NCI-H1105 (cell line): Measurements from ENCODE around the gene AKNA.

ENCODE experiments used
- DNase-seq: peaks from one replicate; lab custom pipeline; 2025; lab: John Stamatoyannopoulos, UW

The AKNA gene

GRCh38 chr9:114387680-114388356 lies at the start of gene AKNA:
TSS of gene AKNA (minus strand) at chr9:114387982. CDS start at chr9:114381333, 6,649 bp downstream.
- no peak for DNase-seq

- DNase-seq: no peak
Measured at GRCh38 chr9:114437401-114437893, 49.7 kb upstream of the AKNA start.

- DNase-seq: peak; percentile 14
Measured at GRCh38 chr9:114434878-114435311, 47.1 kb upstream of the AKNA start.

- no peak for DNase-seq
Measured at GRCh38 chr9:114433720-114434255, 46.0 kb upstream of the AKNA start.

GRCh38 chr9:114433086-114433485 lies 45.3 kb upstream of the AKNA start:
- DNase-seq: no peak

- no peak for DNase-seq
Measured at GRCh38 chr9:114432323-114433067, 44.7 kb upstream of the AKNA start.

GRCh38 chr9:114431770-114432169 lies 44.0 kb upstream of the AKNA start:
- no peak for DNase-seq

- DNase-seq: no peak
Measured at GRCh38 chr9:114431003-114431402, 43.2 kb upstream of the AKNA start.

- DNase-seq: peak; percentile 13
Measured at GRCh38 chr9:114430457-114430856, 42.7 kb upstream of the AKNA start.

- peak; percentile 15 for DNase-seq
Measured at GRCh38 chr9:114429488-114429887, 41.7 kb upstream of the AKNA start.

- DNase-seq: no peak
Measured at GRCh38 chr9:114428466-114428865, 40.7 kb upstream of the AKNA start.

GRCh38 chr9:114427644-114428043 lies 39.9 kb upstream of the AKNA start:
- DNase-seq: no peak

- DNase-seq: no peak
Measured at GRCh38 chr9:114426046-114426948, 38.5 kb upstream of the AKNA start.

GRCh38 chr9:114425126-114425525 lies 37.3 kb upstream of the AKNA start:
- DNase-seq: no peak

- DNase-seq: no peak
Measured at GRCh38 chr9:114424126-114424525, 36.3 kb upstream of the AKNA start.

- no peak for DNase-seq
Measured at GRCh38 chr9:114423181-114423580, 35.4 kb upstream of the AKNA start.

- no peak for DNase-seq
Measured at GRCh38 chr9:114421147-114421546, 33.4 kb upstream of the AKNA start.

GRCh38 chr9:114419796-114420195 lies 32.0 kb upstream of the AKNA start:
- no peak for DNase-seq

GRCh38 chr9:114418053-114418452 lies 30.3 kb upstream of the AKNA start:
- DNase-seq: no peak

GRCh38 chr9:114417511-114417910 lies 29.7 kb upstream of the AKNA start:
- DNase-seq: no peak

GRCh38 chr9:114416906-114417305 lies 29.1 kb upstream of the AKNA start:
- no peak for DNase-seq

- DNase-seq: no peak
Measured at GRCh38 chr9:114416290-114416689, 28.5 kb upstream of the AKNA start.
